ENCODE data around the gene ADIPOR1.

- TF ChIP-seq CTCF (IDR thresholded peaks at IDR 0.05) (no peak), POLR2A (IDR thresholded peaks at IDR 0.05) (no peak)
Observed at GRCh38 chr1:202923533-202923932, 34.6 kb downstream of the ADIPOR1 start.

All from Peyer's patch (tissue), 4 donors.